Parathyroid adenoma (tissue), 2 donors: Measurements from ENCODE around the gene PITHD1.
"Not testable (repeated sequence)": the region's sequence is repeated elsewhere in the genome, so short reads cannot be mapped to it uniquely, and the experiment has no call there.

ENCODE experiments used
- H2AFZ ChIP-seq: fragments of 300-600 bp; sonication (generic); one replicate; pipeline ENCODE4 v1.7.0; 2017; ENCODE audit warnings: antibody characterized with exemption, mild to moderate bottlenecking
- H3K27ac ChIP-seq: fragments of 300-600 bp; sonication (generic); one replicate; pipeline ENCODE4 v1.7.0; 2017
- H3K27me3 ChIP-seq: fragments of 300-600 bp; sonication (generic); one replicate; pipeline ENCODE4 v1.7.0; 2017; ENCODE audit warnings: low read length; ENCODE audit not compliant: control insufficient read depth, insufficient read depth
- H3K36me3 ChIP-seq: fragments of 300-600 bp; sonication (generic); one replicate; pipeline ENCODE4 v1.7.0; 2017; ENCODE audit warnings: low read length; ENCODE audit not compliant: control insufficient read depth, insufficient read depth
- H3K4me1 ChIP-seq: fragments of 300-600 bp; sonication (generic); one replicate; pipeline ENCODE4 v1.7.0; 2017; ENCODE audit warnings: control low read depth
- H3K4me2 ChIP-seq: fragments of 300-600 bp; sonication (generic); one replicate; pipeline ENCODE4 v1.7.0; 2017; ENCODE audit warnings: low read length
- H3K4me3 ChIP-seq: fragments of 300-600 bp; sonication (generic); one replicate; pipeline ENCODE4 v1.7.0; 2017; ENCODE audit warnings: low read depth, low read length
- H3K79me2 ChIP-seq: fragments of 300-600 bp; sonication (generic); one replicate; pipeline ENCODE4 v1.7.0; 2017; ENCODE audit warnings: control low read depth
- H3K9ac ChIP-seq: fragments of 300-600 bp; sonication (generic); one replicate; pipeline ENCODE4 v1.7.0; 2017; ENCODE audit warnings: mild to moderate bottlenecking
- H3K9me3 ChIP-seq: fragments of 300-600 bp; sonication (generic); one replicate; pipeline ENCODE4 v1.7.0; 2017; ENCODE audit warnings: low read length; ENCODE audit not compliant: control insufficient read depth
- TF ChIP-seq, protein P1 (sequence below): fragments of 300-600 bp; sonication (generic); IDR thresholded peaks from one replicate; pipeline ENCODE4 v1.7.0; 2017; ENCODE audit warnings: antibody characterized with exemption, mild to moderate bottlenecking
- donor health status: primary hyperparathyroidism.

PITHD1 gene

DNA sequence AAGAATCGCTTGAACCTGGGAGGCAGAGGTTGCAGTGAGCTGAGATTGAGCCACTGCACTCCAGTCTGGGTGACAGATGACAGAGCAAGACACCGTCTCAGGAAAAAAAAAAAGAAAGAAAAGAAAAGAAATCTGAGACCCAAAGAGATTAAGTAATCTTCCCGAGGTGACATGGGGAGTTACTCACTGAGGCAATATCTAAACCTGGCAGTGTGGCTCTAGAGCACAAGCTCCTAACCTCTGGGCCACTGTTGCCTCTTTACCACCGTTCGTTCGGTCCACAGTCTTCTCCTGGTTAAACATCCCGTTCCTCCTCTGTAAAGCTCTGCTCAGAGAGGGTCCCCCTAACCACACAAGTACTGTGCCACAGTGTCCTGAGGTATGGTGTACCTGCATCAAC is 45.5 kb downstream of the PITHD1 start:
- no peaks in the 10 kb centered on the region for H3K27me3 ChIP-seq
- H3K4me3 ChIP-seq, result no peak overlapping the region
- TF ChIP-seq, protein P1, sequence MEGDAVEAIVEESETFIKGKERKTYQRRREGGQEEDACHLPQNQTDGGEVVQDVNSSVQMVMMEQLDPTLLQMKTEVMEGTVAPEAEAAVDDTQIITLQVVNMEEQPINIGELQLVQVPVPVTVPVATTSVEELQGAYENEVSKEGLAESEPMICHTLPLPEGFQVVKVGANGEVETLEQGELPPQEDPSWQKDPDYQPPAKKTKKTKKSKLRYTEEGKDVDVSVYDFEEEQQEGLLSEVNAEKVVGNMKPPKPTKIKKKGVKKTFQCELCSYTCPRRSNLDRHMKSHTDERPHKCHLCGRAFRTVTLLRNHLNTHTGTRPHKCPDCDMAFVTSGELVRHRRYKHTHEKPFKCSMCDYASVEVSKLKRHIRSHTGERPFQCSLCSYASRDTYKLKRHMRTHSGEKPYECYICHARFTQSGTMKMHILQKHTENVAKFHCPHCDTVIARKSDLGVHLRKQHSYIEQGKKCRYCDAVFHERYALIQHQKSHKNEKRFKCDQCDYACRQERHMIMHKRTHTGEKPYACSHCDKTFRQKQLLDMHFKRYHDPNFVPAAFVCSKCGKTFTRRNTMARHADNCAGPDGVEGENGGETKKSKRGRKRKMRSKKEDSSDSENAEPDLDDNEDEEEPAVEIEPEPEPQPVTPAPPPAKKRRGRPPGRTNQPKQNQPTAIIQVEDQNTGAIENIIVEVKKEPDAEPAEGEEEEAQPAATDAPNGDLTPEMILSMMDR, result no peak
- no peak overlapping the region for H2AFZ ChIP-seq
- H3K79me2 ChIP-seq, result no peaks in the 10 kb centered on the region
- no peak overlapping the region for H3K9ac ChIP-seq
- H3K9me3 ChIP-seq, result no peaks in the 10 kb centered on the region
- no peaks in the 10 kb centered on the region for H3K4me1 ChIP-seq
- no peak overlapping the region for H3K27ac ChIP-seq
- no peaks in the 10 kb centered on the region for H3K36me3 ChIP-seq
- peak overlapping the region; percentile 35 for H3K4me2 ChIP-seq

DNA sequence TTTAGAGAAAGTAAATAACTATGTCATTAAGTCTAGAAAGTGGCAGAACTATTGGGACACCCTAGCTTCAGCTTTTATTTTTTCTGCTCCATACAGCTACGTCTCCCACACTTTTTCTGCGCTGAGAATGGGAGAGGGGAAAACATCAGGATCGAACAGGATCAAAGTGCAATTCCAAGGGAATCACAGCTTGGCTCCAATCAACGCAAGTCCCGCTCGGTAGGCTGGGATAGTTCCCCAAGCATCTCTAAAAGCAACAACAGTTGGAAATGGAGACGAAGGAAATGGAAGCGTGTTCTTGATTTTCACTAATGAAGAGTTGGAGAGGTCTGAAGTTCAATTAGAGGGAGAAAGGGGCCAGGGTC is 46.5 kb downstream of the PITHD1 start:
- Histone ChIP-seq H3K9ac (peak overlapping the region; percentile 93), H3K79me2 (no peaks in the 10 kb centered on the region), H3K9me3 (no peaks in the 10 kb centered on the region), H3K27me3 (no peaks in the 10 kb centered on the region), H2AFZ (peak overlapping the region; percentile 93), H3K36me3 (no peaks in the 10 kb centered on the region), H3K4me1 (no peaks in the 10 kb centered on the region), H3K4me2 (peak overlapping the region; percentile 90), H3K4me3 (peak overlapping the region; percentile 99), H3K27ac (peak overlapping the region; percentile 90)
- TF ChIP-seq, protein P1, result no peak

DNA sequence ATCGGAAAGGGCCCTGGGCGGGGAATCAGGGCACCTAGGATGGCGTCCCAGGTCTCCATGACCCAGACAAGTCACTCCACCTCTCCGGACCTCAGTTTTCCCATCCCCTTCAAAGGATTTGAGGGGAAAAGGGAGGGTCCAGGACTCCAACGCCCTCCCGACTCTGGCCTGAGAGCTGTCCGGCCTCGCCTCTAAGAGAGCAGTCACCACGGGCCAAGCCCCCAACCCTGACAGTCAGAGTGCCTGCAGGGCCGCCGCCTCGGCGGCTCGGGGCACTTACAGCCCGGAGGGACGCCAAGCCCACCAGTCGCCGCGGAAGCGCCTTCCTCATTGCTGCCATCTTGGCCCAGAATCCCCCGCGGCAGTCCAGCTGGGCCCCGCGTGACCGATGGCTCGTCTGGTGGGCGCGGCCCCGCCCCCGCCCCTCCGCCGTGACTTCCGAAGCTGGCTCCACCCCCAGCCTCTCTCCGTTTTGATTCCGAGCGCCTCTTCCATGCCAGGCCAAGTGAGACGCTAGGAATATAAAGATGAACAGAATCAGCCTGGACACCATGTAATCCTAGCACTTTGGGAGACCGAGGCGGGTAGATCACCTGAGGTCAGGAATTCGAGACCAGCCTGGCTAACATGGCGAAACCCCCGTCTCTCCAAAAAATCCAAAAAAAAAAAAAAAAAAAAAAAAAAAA is 47.0 kb downstream of the PITHD1 start, which contains the start of gene HMGCL:
Gene HMGCL, minus strand, starts transcription at position 354 of the 686 bp plus-strand sequence. Its CDS starts 14 bp downstream, at position 340.
- Histone ChIP-seq H3K79me2 (no peaks in the 10 kb centered on the region), H3K4me1 (no peaks in the 10 kb centered on the region), H3K9ac (peak within 1 kb of the TSS; percentile 93), H3K9me3 (no peaks in the 10 kb centered on the region), H3K36me3 (no peaks in the 10 kb centered on the region), H3K27ac (peak within 1 kb of the TSS; percentile 90), H2AFZ (peak within 1 kb of the TSS; percentile 93), H3K27me3 (no peaks in the 10 kb centered on the region), H3K4me3 (peak within 1 kb of the TSS; percentile 99), H3K4me2 (peak within 1 kb of the TSS; percentile 90)
- TF ChIP-seq, protein P1, result no peak

DNA sequence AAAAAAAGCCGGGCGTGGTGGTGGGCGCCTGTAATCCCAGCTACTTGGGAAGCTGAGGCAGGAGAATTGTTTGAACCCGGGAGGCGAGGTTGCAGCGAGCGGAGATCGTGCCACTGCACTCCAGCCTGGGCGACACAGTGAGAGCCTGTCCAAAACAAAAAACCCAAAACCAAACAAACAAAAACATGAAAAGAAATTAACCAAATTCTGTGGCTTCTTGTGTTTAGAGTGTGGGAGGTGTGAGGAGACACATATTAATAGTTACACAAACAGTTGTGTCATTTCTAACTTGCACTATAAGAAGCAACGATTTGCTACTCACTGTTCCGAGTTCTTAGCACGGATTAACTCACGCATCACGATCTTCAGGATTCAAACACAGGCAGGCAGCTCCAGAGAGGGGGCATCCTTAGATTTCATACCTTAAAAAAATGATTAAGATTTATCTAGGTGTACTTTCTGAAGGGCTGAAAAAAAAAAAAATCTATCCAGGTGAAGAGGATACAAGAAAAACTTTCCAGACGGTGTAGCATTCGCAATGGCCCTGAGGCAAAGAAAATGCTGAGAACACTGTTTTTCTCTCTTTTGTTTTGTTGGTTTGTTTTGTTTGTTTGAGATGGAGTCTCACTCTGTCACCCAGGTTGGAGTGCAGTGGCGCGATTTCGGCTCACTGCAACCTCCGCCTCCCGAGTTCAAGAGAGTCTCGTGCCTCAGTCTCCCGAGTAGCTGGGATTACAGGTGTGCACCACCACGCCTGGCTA is 47.7 kb downstream of the PITHD1 start:
- Histone ChIP-seq H3K4me2 (peak overlapping the region; percentile 90), H2AFZ (peak overlapping the region; percentile 93), H3K79me2 (no peaks in the 10 kb centered on the region), H3K4me3 (peak overlapping the region; percentile 99), H3K27me3 (no peaks in the 10 kb centered on the region), H3K4me1 (no peaks in the 10 kb centered on the region), H3K36me3 (no peaks in the 10 kb centered on the region), H3K9ac (no peak overlapping the region), H3K9me3 (no peaks in the 10 kb centered on the region), H3K27ac (peak overlapping the region; percentile 90)
- TF ChIP-seq, protein P1, result no peak

DNA sequence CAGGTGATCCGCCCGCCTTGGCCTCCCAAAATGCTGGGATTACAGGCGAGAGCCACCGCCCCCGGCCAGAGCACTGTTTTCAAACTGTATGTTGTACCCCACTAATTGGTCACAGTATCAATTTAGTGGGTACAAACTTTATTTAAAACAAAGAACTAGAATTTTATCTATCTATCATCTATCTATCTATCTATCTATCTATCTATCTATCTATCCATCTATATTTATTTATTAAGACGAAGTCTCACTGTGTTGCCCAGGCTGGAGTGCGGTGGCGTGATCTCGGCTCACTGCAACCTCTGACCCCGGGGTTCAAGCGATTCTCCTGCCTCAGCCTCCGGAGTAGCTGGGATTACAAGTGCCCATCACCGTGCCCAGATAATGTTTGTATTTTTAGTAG is 48.4 kb downstream of the PITHD1 start:
- H3K9me3 ChIP-seq, H3K4me1 ChIP-seq, H2AFZ ChIP-seq, H3K36me3 ChIP-seq, H3K9ac ChIP-seq, H3K79me2 ChIP-seq, H3K27ac ChIP-seq, H3K27me3 ChIP-seq, H3K4me2 ChIP-seq, H3K4me3 ChIP-seq: not testable (repeated sequence)
